Measurements from ENCODE around the gene STEEP1. TPM values are rescaled to one million over a fixed set of nuclear protein-coding genes. Genes with fewer than 3 reads are reported as not detected.

The STEEP1 gene
- total RNA-seq, 1 experiment from 2014 or later, result 28.2 TPM

- TF ChIP-seq ATF3 (IDR thresholded peaks at IDR 0.05), result no peak
- peak; percentile 62 for TF ChIP-seq JUND (IDR thresholded peaks at IDR 0.05)
- peak; percentile 74 for TF ChIP-seq POLR2AphosphoS5 (IDR thresholded peaks at IDR 0.05; ENCODE audit: low read depth, low read length)
- no peak for TF ChIP-seq CEBPB (IDR thresholded peaks at IDR 0.05; ENCODE audit: low read depth)
Observed at GRCh38 chrX:119565107-119565663, at the start of gene STEEP1 (continued).

- H3K4me2 ChIP-seq (ENCODE audit: low read length), result no peak overlapping the region
- ChIA-PET CTCF (no interaction called here), RAD21 (ENCODE audit: low non-redundant PET in 1 of 2, low total read pairs in 2 of 2, uncharacterized antibody in 2 of 2, unreplicated experiment in 2 of 2) (no interaction called here), POLR2A (no interaction called here)
- no peaks in the 10 kb centered on the region for H3K27me3 ChIP-seq (ENCODE audit: insufficient read depth, low read length)
- no peaks in the 10 kb centered on the region for H3K9me3 ChIP-seq (ENCODE audit: control insufficient read depth in 1 of 2, insufficient read depth in 1 of 2, low read depth in 1 of 2, low read length in 2 of 2)
- no peak overlapping the region for H3K4me3 ChIP-seq (replicated peaks in 1 of 2; ENCODE audit: low read depth in 1 of 2, low read length in 2 of 2)
- DNase-seq (ENCODE audit: low read depth, low spot score), result no peak
- no peak overlapping the region for H2AFZ ChIP-seq (ENCODE audit: low read depth, low read length, poor library complexity, severe bottlenecking)
- H3K27ac ChIP-seq (ENCODE audit: low read depth, low read length), result no peak overlapping the region
- TF ChIP-seq ZNF274 (IDR thresholded peaks at IDR 0.05; ENCODE audit: low read depth, low read length), result no peak
- TF ChIP-seq SRF (IDR thresholded peaks at IDR 0.05; ENCODE audit: low read depth), result no peak
- TF ChIP-seq CEBPB (IDR thresholded peaks at IDR 0.05; ENCODE audit: low read depth), result no peak
- no peak for TF ChIP-seq POLR2AphosphoS5 (IDR thresholded peaks at IDR 0.05; ENCODE audit: low read depth, low read length)
- H3K4me1 ChIP-seq (ENCODE audit: control insufficient read depth in 1 of 2, insufficient read depth in 2 of 2, low read length in 2 of 2), result no peaks in the 10 kb centered on the region
- no peaks in the 10 kb centered on the region for H4K20me1 ChIP-seq (ENCODE audit: insufficient read depth)
- H3K36me3 ChIP-seq (ENCODE audit: control insufficient read depth in 1 of 2, insufficient read depth in 2 of 2, low read length in 2 of 2), result no peaks in the 10 kb centered on the region
- BruUV-seq (replicated peaks), result no TSS peak
- H3K9me2 ChIP-seq (ENCODE audit: insufficient read depth), result no peaks in the 10 kb centered on the region
- intact Hi-C loops (cut with micrococcal nuclease), result no loop called here
- no peak overlapping the region for H3K9ac ChIP-seq (ENCODE audit: low read length)
- ATAC-seq, result no peak
- H3K79me2 ChIP-seq (ENCODE audit: insufficient read depth, low read length), result no peaks in the 10 kb centered on the region
Observed at GRCh38 chrX:119614776-119615175, 49.6 kb upstream of the STEEP1 start.

- BruUV-seq (replicated peaks), result no TSS peak
- intact Hi-C loops (cut with micrococcal nuclease), result no loop called here
Observed at GRCh38 chrX:119607018-119607389, 41.8 kb upstream of the STEEP1 start.

More at GRCh38 chrX:119607018-119607389, 41.8 kb upstream of the STEEP1 start:
- RAD21 ChIA-PET (ENCODE audit: low non-redundant PET in 1 of 2, low total read pairs in 2 of 2, uncharacterized antibody in 2 of 2, unreplicated experiment in 2 of 2), result no interaction called here
- Histone ChIP-seq H3K79me2 (ENCODE audit: insufficient read depth, low read length) (peaks cover 40% of the 10 kb centered on the region), H3K27me3 (ENCODE audit: insufficient read depth, low read length) (no peaks in the 10 kb centered on the region), H3K4me2 (ENCODE audit: low read length) (peak overlapping the region; percentile 76), H4K20me1 (ENCODE audit: insufficient read depth) (no peaks in the 10 kb centered on the region), H3K4me1 (ENCODE audit: control insufficient read depth in 1 of 2, insufficient read depth in 2 of 2, low read length in 2 of 2) (peaks cover 6 to 14% of the 10 kb centered on the region in 2 experiments; a peak in 3 of 4 replicates), H3K9ac (ENCODE audit: low read length) (peak overlapping the region; percentile 91), H3K36me3 (ENCODE audit: control insufficient read depth in 1 of 2, insufficient read depth in 2 of 2, low read length in 2 of 2) (0 out of 4 replicates have a peak, but pooled peaks cover 0 to 2% of the 10 kb centered on the region in 2 experiments), H3K9me2 (ENCODE audit: insufficient read depth) (no peaks in the 10 kb centered on the region), H3K27ac (ENCODE audit: low read depth, low read length) (peak overlapping the region; percentile 85; the same call in 1 of the 2 replicates), H3K4me3 (replicated peaks in 1 of 2; ENCODE audit: low read depth in 1 of 2, low read length in 2 of 2) (peak overlapping the region in 1 of 2 experiments; percentile 77; a peak in 1 of 4 replicates), H2AFZ (ENCODE audit: low read depth, low read length, poor library complexity, severe bottlenecking) (peak overlapping the region; percentile 32), H3K9me3 (ENCODE audit: control insufficient read depth in 1 of 2, insufficient read depth in 1 of 2, low read depth in 1 of 2, low read length in 2 of 2) (no peaks in the 10 kb centered on the region)
- POLR2A ChIA-PET, result no interaction called here
- CTCF ChIA-PET, result no interaction called here
- DNase-seq (ENCODE audit: low read depth, low spot score) (no peak), ATAC-seq (no peak)
- TF ChIP-seq ZFX (IDR thresholded peaks at IDR 0.05), result no peak
- no peak for TF ChIP-seq TCF7L2 (IDR thresholded peaks at IDR 0.05; ENCODE audit: borderline replicate concordance, extremely low read depth, insufficient read depth, insufficient read length)
- no peak for TF ChIP-seq ZBTB33 (IDR thresholded peaks at IDR 0.05; ENCODE audit: extremely low read depth, insufficient replicate concordance, low read length)
- no peak for TF ChIP-seq POLR2A (IDR thresholded peaks at IDR 0.05; ENCODE audit: borderline replicate concordance, extremely low read depth, insufficient read depth, insufficient read length)
- no peak for TF ChIP-seq MAX (IDR thresholded peaks at IDR 0.05)
- no peak for TF ChIP-seq ATF3 (IDR thresholded peaks at IDR 0.05)
- TF ChIP-seq ELF1 (IDR thresholded peaks at IDR 0.05; ENCODE audit: borderline replicate concordance, low read depth), result no peak
- TF ChIP-seq ZNF274 (IDR thresholded peaks at IDR 0.05; ENCODE audit: low read depth, low read length), result no peak
